ENCODE measurements around the gene CD52. TPM values are rescaled to one million over a fixed set of nuclear protein-coding genes. Genes with fewer than 3 reads are reported as not detected.

Gene CD52
- total RNA-seq, 6 experiments from 2014 or later: 2.8 to 17.6 (median 8.5) TPM

GRCh38 chr1:26346274-26347033 lies 28.7 kb downstream of the CD52 start:
- 53% methylated on average over 3 of the region's 10 CpGs for WGBS (ENCODE audit: insufficient coverage, low coverage, low lambda C conversion rate, missing lambda C conversion rate)
- no peak for ATAC-seq

GRCh38 chr1:26349188-26349876 lies 31.6 kb downstream of the CD52 start:
- Histone ChIP-seq H3K9me3 (no peaks in the 10 kb centered on the region), H3K4me3 (no peak overlapping the region), H3K36me3 (no peaks in the 10 kb centered on the region), H3K27me3 (no peaks in the 10 kb centered on the region), H3K4me1 (peaks cover 0 to 9% (median 0%) of the 10 kb centered on the region in 4 donors), H3K27ac (no peak overlapping the region)
- DNase-seq: no peak
- intact Hi-C loops (cut with DNase I): no loop called here
- WGBS (ENCODE audit: insufficient coverage, low coverage, low lambda C conversion rate, missing lambda C conversion rate): 87% methylated on average over 7 of the region's 7 CpGs
- TF ChIP-seq CTCF (IDR thresholded peaks at IDR 0.05): no peak
- no peak for TF ChIP-seq POLR2A (IDR thresholded peaks at IDR 0.05)
- no peak for ATAC-seq

More at GRCh38 chr1:26346274-26347033, 28.7 kb downstream of the CD52 start:
- intact Hi-C loops (cut with DNase I): no loop called here
- Histone ChIP-seq H3K36me3 (no peaks in the 10 kb centered on the region), H3K27ac (no peak overlapping the region), H3K4me3 (no peak overlapping the region), H3K27me3 (no peaks in the 10 kb centered on the region), H3K4me1 (peaks cover 0 to 9% (median 0%) of the 10 kb centered on the region in 4 donors), H3K9me3 (no peaks in the 10 kb centered on the region)
- no peak for TF ChIP-seq POLR2A (IDR thresholded peaks at IDR 0.05)
- no peak for TF ChIP-seq CTCF (IDR thresholded peaks at IDR 0.05)
- no peak for DNase-seq

GRCh38 chr1:26349877-26350244 lies 32.1 kb downstream of the CD52 start:
- DNase-seq (no peak), ATAC-seq (no peak)
- no peak for TF ChIP-seq POLR2A (IDR thresholded peaks at IDR 0.05)
- no peak overlapping the region for H3K27ac ChIP-seq
- 94% methylated on average over 4 of the region's 5 CpGs for WGBS (ENCODE audit: insufficient coverage, low coverage, low lambda C conversion rate, missing lambda C conversion rate)
- H3K4me3 ChIP-seq: no peak overlapping the region
- no peaks in the 10 kb centered on the region for H3K27me3 ChIP-seq
- H3K36me3 ChIP-seq: no peaks in the 10 kb centered on the region
- H3K4me1 ChIP-seq: peaks cover 0 to 9% (median 0%) of the 10 kb centered on the region in 4 donors
- intact Hi-C loops (cut with DNase I): no loop called here
- H3K9me3 ChIP-seq: no peaks in the 10 kb centered on the region

GRCh38 chr1:26350343-26350700 lies 32.6 kb downstream of the CD52 start:
- ATAC-seq (no peak), DNase-seq (no peak)
- Histone ChIP-seq H3K27me3 (no peaks in the 10 kb centered on the region), H3K4me3 (no peak overlapping the region), H3K27ac (no peak overlapping the region), H3K36me3 (no peaks in the 10 kb centered on the region), H3K9me3 (no peaks in the 10 kb centered on the region), H3K4me1 (peaks cover 0 to 9% (median 0%) of the 10 kb centered on the region in 4 donors)
- WGBS (ENCODE audit: insufficient coverage, low coverage, low lambda C conversion rate, missing lambda C conversion rate): 100% methylated on average over 1 of the region's 2 CpGs
- intact Hi-C loops (cut with DNase I): no loop called here
- no peak for TF ChIP-seq CTCF (IDR thresholded peaks at IDR 0.05)
- no peak for TF ChIP-seq POLR2A (IDR thresholded peaks at IDR 0.05)
